Pancreas (tissue), 10 donors: Measurements from ENCODE around the gene ABCD4. TPM values are rescaled to one million over a fixed set of nuclear protein-coding genes. Genes with fewer than 3 reads are reported as not detected.

Source experiments
- ATAC-seq, 4 donors: fragments of 200-7000 bp; cut with Tn5 transposase; one replicate each; pipeline versions ENCODE4 v1.8.0 to v1.9.1; 2020; ENCODE audit warnings: mild to moderate bottlenecking in 4 of 4, moderate library complexity in 4 of 4
- DNase-seq, 6 donors: peaks; one replicate each; pipeline ENCODE4 v3.0.0-alpha.2; 2020
- FAIRE-seq: peaks from 2 replicates; lab custom pipeline; 2012; peaks lifted over from hg19 to GRCh38; lab: Jason Lieb, UNC
- H3K27ac ChIP-seq, 4 donors: fragments of 200-600 bp; sonication (generic); 1 replicate in 3 of 4; 2 replicates in 1 of 4; pipeline versions ENCODE4 v1.5.0 to v1.8.0; 2020
- H3K27me3 ChIP-seq, 4 donors: fragments of 200-600 bp; one replicate each; pipeline ENCODE4 v1.8.0; 2021
- H3K36me3 ChIP-seq, 3 donors: fragments of 200-600 bp; sonication (generic) in 1 of 3; one replicate each; pipeline versions ENCODE4 v1.5.0 to v1.8.0; 2020 to 2021
- H3K4me1 ChIP-seq, 3 donors: fragments of 200-600 bp; one replicate each; pipeline ENCODE4 v1.8.0; 2021
- H3K4me3 ChIP-seq, 4 donors: fragments of 200-600 bp; sonication (generic) in 2 of 4; one replicate each; pipeline versions ENCODE4 v1.5.0 to v1.8.0; 2020 to 2021
- H3K9me3 ChIP-seq, 4 donors: fragments of 200-600 bp; one replicate each; pipeline ENCODE4 v1.8.0; 2021
- CTCF ChIP-seq, 4 donors: fragments of 200-600 bp; sonication (generic) in 3 of 4; IDR thresholded peaks; one replicate each; pipeline versions ENCODE4 v1.5.0 to v1.8.0; 2021; ENCODE audit warnings: antibody characterized with exemption in 4 of 4
- WGBS, 2 donors: extraction: QIAGEN DNeasy Blood & Tissue Kit; methylation state at CpG; one replicate each; pipeline ENCODE4 v1.1.7; 2013; 5-methylcytosine and 5-hydroxymethylcytosine counted together
- intact Hi-C, 3 donors: fragments of 100-400 bp; cut with DNase I; formaldehyde crosslinking; loops; one replicate each; pipeline versions ENCODE4 v1.11.1 to v1.14.2; 2022
- polyA plus RNA-seq, 2 donors: library from polyadenylated mRNA; stranded (reverse); fragments of 200-250 nt; gene quantifications; one replicate each; pipeline ENCODE4 v1.2.3, GENCODE V29; 2013
- total RNA-seq, 6 donors: library from RNA; stranded (reverse); fragmentation: NEBNext Ultra II Directional in 4 of 6; extraction: Animal tissue kit (Norgen Biotek cat#: 25700) in 4 of 6; gene quantifications; one replicate each; pipeline versions ENCODE4 v1.2.1 to v1.2.4, GENCODE V29; 2021 to 2023
- donor health status: healthy with polysubstance abuse.
- donor health status: DM: no; HTN: no; CAD: no; lungs with moderate emphysema.
- donor health status: DM: no; HTN: no; CAD: no.
- donor health status: control.
- donor health status: control.
- donor health status: Bipolar disorder and iron deficiency.
- donor health status: DM: yes; HTN: yes; CAD: no.
- donor health status: DM: no; HTN: no; CAD: no.
- donor health status: DM: no; HTN: no; CAD: no.
- donor health status: DM: yes; HTN: yes; CAD: no.

The ABCD4 gene
- total RNA-seq, result 10 to 100 TPM; 15.5 to 36.9 (median 18.3) TPM
- 10 to 100 TPM; 54.7 to 68.1 TPM for polyA plus RNA-seq

DNA sequence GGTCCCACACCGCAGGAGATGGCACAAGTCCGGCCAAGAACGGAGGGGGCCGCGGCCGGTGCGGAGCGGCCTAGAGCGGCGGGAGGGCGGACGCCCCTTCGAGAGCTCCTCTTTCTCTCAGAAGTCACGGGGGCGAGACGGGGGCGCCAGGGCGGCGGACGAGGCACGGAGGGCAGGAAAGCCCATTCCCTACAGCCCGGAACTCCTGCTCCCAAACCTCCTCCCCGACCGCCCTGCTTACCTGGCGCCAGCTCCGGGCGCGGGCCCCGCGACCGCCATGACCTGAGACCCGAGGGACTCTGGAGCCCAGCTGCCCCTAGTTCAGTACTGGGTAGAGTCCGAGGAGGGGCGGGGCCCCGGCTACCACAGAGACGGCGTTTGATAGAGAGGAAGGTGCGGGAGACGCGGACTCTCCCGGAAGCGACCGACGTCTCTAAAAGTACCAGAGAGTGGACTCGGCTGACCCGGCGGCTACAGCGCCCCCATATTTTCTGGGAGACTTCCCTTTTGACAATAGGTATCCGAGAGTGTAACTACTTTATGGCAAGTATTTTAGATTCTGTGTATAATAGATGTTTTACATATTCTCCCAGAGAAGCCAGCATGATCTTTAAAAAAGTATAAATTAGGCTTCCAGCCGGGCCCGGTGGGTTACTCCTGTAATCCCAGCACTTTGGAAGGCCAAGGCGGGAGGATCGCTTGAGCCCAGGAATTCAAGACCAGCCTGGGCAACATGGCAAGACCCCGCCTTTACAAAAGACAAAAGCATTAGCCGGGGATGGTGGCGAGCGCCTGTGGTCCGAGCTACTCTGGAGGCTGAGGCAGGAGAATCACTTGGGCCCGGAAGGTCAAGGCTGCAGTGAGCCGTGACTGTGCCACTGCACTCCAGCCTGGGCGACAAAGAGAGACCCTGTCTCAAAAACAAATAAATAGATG is at the start of gene ABCD4:
TSS of gene ABCD4 (minus strand) at position 301 of the 936 bp plus-strand sequence. CDS start at position 279, 22 bp downstream.
- WGBS, 2 donors, result 10% methylated on average over 54 to 61 of the region's 61 CpGs
- peak; percentile 91 to 97 (median 93) for DNase-seq
- intact Hi-C loops, result no loop called here
- Histone ChIP-seq H3K4me1 (peaks cover 0 to 10% (median 5%) of the 10 kb centered on the region in 3 donors), H3K27ac (peak within 1 kb of the TSS; percentile 33 to 77 (median 68)), H3K4me3 (peak within 1 kb of the TSS; percentile 75 to 97 (median 93)), H3K9me3 (no peaks in the 10 kb centered on the region), H3K36me3 (no peaks in the 10 kb centered on the region), H3K27me3 (no peaks in the 10 kb centered on the region)
- TF ChIP-seq CTCF (IDR thresholded peaks at IDR 0.05), result peak in 1 of 4 donors; percentile 12
- no peak for FAIRE-seq
- peak; percentile 99 to 100 (median 100) for ATAC-seq

DNA sequence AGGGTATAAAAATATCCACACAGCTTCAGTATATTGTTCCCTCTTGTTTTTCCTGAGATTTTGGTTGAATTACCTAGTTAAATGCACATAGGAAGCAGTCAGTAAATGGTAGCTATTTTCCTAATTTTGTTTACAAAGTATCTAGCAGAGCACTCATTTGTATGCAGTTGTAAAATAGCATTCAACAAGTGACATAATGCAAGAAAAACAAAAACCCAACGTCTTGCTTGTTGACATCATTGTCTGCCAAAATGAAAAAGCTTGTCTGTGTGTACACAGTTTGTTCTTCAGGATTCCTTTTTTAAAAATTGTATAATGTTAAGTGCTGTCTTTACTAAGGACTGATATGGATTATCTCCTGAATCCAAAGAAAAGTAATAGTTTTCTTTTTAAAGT is 48.2 kb upstream of the ABCD4 start:
- no peaks in the 10 kb centered on the region for H3K27me3 ChIP-seq
- no peaks in the 10 kb centered on the region for H3K9me3 ChIP-seq
- ATAC-seq, result no peak
- no peak for TF ChIP-seq CTCF (IDR thresholded peaks at IDR 0.05)
- H3K4me1 ChIP-seq, result peaks cover 4 to 22% (median 11%) of the 10 kb centered on the region in 3 donors
- no peak for DNase-seq
- FAIRE-seq, result no peak
- intact Hi-C loops, result no loop called here
- 0 to 5% methylated on average over 1 of the region's 1 CpG for WGBS, 2 donors
- H3K36me3 ChIP-seq, result no peaks in the 10 kb centered on the region
- no peak overlapping the region for H3K27ac ChIP-seq
- no peak overlapping the region for H3K4me3 ChIP-seq

- TF ChIP-seq CTCF (IDR thresholded peaks at IDR 0.05), result no peak
- no peak for FAIRE-seq
- intact Hi-C loops, result no loop called here
- Histone ChIP-seq H3K27ac (no peak overlapping the region), H3K36me3 (no peaks in the 10 kb centered on the region), H3K4me1 (peaks cover 4 to 22% (median 11%) of the 10 kb centered on the region in 3 donors), H3K27me3 (no peaks in the 10 kb centered on the region), H3K4me3 (no peak overlapping the region), H3K9me3 (no peaks in the 10 kb centered on the region)
- 35 to 37% methylated on average over 11 of the region's 11 CpGs for WGBS, 2 donors
- no peak for DNase-seq
- peak in 3 of 4 donors; percentile 16 to 37 (median 32) for ATAC-seq
Measured at GRCh38 chr14:74350211-74350927, 47.6 kb upstream of the ABCD4 start.

GRCh38 chr14:74349757-74350156 is 47.0 kb upstream of the ABCD4 start:
- FAIRE-seq, result no peak
- peak in 5 of 6 donors; percentile 20 to 71 (median 55) for DNase-seq
- no peak overlapping the region for H3K27ac ChIP-seq
- intact Hi-C loops, result no loop called here
- no peaks in the 10 kb centered on the region for H3K27me3 ChIP-seq
- H3K4me3 ChIP-seq, result no peak overlapping the region
- H3K4me1 ChIP-seq, result peaks cover 4 to 22% (median 11%) of the 10 kb centered on the region in 3 donors
- TF ChIP-seq CTCF (IDR thresholded peaks at IDR 0.05), result no peak
- H3K36me3 ChIP-seq, result no peaks in the 10 kb centered on the region
- WGBS, 2 donors, result 20 to 23% methylated on average over 4 of the region's 4 CpGs
- H3K9me3 ChIP-seq, result no peaks in the 10 kb centered on the region
- ATAC-seq, result peak; percentile 81 to 95 (median 89)
